ENCODE measurements around the gene POLR1G.
A peak's percentile ranks its signal among the peaks of the same experiment; 100 is the strongest.

- TF ChIP-seq POLR2AphosphoS5 (IDR thresholded peaks at IDR 0.05; ENCODE audit: low read depth) (peak; percentile 80), JUNB (IDR thresholded peaks at IDR 0.05; ENCODE audit: unreplicated experiment) (no peak), EZH2 (IDR thresholded peaks at IDR 0.05; ENCODE audit: low read depth, unreplicated experiment) (no peak), ETS1 (IDR thresholded peaks at IDR 0.05) (no peak; the same call in 1 of the 2 replicates), EZH2phosphoT487 (IDR thresholded peaks at IDR 0.05; ENCODE audit: unreplicated experiment) (no peak), ZNF114 (CRISPR knock-in tag; IDR thresholded peaks at IDR 0.05) (no peak), NANOG (IDR thresholded peaks at IDR 0.05; ENCODE audit: borderline replicate concordance) (no peak)
- TF ChIP-seq, protein P1, sequence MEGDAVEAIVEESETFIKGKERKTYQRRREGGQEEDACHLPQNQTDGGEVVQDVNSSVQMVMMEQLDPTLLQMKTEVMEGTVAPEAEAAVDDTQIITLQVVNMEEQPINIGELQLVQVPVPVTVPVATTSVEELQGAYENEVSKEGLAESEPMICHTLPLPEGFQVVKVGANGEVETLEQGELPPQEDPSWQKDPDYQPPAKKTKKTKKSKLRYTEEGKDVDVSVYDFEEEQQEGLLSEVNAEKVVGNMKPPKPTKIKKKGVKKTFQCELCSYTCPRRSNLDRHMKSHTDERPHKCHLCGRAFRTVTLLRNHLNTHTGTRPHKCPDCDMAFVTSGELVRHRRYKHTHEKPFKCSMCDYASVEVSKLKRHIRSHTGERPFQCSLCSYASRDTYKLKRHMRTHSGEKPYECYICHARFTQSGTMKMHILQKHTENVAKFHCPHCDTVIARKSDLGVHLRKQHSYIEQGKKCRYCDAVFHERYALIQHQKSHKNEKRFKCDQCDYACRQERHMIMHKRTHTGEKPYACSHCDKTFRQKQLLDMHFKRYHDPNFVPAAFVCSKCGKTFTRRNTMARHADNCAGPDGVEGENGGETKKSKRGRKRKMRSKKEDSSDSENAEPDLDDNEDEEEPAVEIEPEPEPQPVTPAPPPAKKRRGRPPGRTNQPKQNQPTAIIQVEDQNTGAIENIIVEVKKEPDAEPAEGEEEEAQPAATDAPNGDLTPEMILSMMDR (conservative IDR thresholded peaks at IDR 0.05; ENCODE audit: low read depth in 2 of 2): 0 out of 4 replicates have a peak, but pooled peaks of 1 of the 2 experiments have one; percentile 10
- TF ChIP-seq, protein P2, sequence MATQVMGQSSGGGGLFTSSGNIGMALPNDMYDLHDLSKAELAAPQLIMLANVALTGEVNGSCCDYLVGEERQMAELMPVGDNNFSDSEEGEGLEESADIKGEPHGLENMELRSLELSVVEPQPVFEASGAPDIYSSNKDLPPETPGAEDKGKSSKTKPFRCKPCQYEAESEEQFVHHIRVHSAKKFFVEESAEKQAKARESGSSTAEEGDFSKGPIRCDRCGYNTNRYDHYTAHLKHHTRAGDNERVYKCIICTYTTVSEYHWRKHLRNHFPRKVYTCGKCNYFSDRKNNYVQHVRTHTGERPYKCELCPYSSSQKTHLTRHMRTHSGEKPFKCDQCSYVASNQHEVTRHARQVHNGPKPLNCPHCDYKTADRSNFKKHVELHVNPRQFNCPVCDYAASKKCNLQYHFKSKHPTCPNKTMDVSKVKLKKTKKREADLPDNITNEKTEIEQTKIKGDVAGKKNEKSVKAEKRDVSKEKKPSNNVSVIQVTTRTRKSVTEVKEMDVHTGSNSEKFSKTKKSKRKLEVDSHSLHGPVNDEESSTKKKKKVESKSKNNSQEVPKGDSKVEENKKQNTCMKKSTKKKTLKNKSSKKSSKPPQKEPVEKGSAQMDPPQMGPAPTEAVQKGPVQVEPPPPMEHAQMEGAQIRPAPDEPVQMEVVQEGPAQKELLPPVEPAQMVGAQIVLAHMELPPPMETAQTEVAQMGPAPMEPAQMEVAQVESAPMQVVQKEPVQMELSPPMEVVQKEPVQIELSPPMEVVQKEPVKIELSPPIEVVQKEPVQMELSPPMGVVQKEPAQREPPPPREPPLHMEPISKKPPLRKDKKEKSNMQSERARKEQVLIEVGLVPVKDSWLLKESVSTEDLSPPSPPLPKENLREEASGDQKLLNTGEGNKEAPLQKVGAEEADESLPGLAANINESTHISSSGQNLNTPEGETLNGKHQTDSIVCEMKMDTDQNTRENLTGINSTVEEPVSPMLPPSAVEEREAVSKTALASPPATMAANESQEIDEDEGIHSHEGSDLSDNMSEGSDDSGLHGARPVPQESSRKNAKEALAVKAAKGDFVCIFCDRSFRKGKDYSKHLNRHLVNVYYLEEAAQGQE (IDR thresholded peaks at IDR 0.05; ENCODE audit: unreplicated experiment): no peak
Measured at GRCh38 chr19:45444318-45445041, 38.0 kb downstream of the POLR1G start.
